Mucosa of descending colon (tissue), 3 donors: Measurements from ENCODE around the gene GPR157. TPM values are rescaled to one million over a fixed set of nuclear protein-coding genes. Genes with fewer than 3 reads are reported as not detected.

Experiments used
- ATAC-seq: fragments of 200-7000 bp; cut with Tn5 transposase; one replicate; pipeline ENCODE4 v1.9.1; 2020; ENCODE audit warnings: mild to moderate bottlenecking, moderate library complexity
- DNase-seq, 3 donors: peaks; one replicate each; pipeline ENCODE4 v3.0.0-alpha.2; 2020
- H3K36me3 ChIP-seq: fragments of 200-600 bp; one replicate; pipeline ENCODE4 v1.8.0; 2021; ENCODE audit warnings: low read depth, mild to moderate bottlenecking
- H3K4me1 ChIP-seq: fragments of 200-600 bp; one replicate; pipeline ENCODE4 v1.8.0; 2021; ENCODE audit warnings: low read depth, mild to moderate bottlenecking
- H3K4me3 ChIP-seq: fragments of 200-600 bp; one replicate; pipeline ENCODE4 v1.8.0; 2021; ENCODE audit warnings: mild to moderate bottlenecking
- H3K9me3 ChIP-seq: fragments of 200-600 bp; one replicate; pipeline ENCODE4 v1.8.0; 2021; ENCODE audit warnings: mild to moderate bottlenecking
- intact Hi-C, 2 donors: fragments of 100-400 bp; cut with DNase I in 1 of 2; cut with micrococcal nuclease in 1 of 2; formaldehyde crosslinking; loops; one replicate each; pipeline versions ENCODE4 v1.11.0 to v1.11.1; 2022; cut with DNase I, micrococcal nuclease
- total RNA-seq, 3 donors: library from RNA; stranded (reverse); fragmentation: NEBNext Ultra II Directional in 2 of 3; extraction: Animal tissue kit (Norgen Biotek cat#: 25700) in 2 of 3; gene quantifications; one replicate each; pipeline versions ENCODE4 v1.2.1 to v1.2.4, GENCODE V29; 2021 to 2023
- TF ChIP-seq, protein P1 (sequence below): fragments of 200-600 bp; IDR thresholded peaks from one replicate; pipeline ENCODE4 v1.8.0; 2022; ENCODE audit warnings: antibody characterized with exemption, mild to moderate bottlenecking
- donor health status: DM: no; HTN: no; CAD: no; lungs with moderate emphysema.
- donor health status: DM: no; HTN: no; CAD: no.
- donor health status: DM: no; HTN: yes; CAD: no.

GPR157 gene
- total RNA-seq, 3 donors from 2014 or later = 7.0 to 8.7 (median 8.1) TPM

DNA sequence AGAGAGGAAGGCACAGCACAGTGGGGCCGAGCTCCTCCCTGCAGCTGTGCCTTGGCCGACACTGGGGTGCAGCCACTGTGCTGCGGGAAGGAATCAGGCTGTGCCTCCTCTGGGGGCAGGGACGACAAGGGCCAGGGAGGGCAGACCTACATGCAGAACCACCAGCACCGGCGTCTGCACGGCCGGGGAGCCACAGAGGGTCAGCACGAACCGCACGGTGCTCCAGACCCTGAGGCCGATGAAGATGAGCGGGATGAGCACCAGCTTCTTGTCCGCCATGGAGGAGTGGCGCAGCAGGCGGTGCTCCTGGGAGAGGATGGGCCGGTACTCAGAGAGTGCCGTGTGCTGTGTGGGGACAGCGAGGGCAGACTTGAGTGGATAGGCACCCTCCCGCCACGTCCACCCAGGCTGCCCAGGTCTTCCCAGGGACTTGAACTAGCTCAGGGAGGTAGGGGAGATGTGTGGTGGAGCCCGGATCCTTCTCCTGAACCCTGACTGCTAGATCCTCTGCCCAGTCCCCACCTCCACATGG lies 23.5 kb downstream of the GPR157 start:
- DNase-seq (peak in 1 of 3 donors; percentile 40), ATAC-seq (no peak)
- TF ChIP-seq, protein P1, sequence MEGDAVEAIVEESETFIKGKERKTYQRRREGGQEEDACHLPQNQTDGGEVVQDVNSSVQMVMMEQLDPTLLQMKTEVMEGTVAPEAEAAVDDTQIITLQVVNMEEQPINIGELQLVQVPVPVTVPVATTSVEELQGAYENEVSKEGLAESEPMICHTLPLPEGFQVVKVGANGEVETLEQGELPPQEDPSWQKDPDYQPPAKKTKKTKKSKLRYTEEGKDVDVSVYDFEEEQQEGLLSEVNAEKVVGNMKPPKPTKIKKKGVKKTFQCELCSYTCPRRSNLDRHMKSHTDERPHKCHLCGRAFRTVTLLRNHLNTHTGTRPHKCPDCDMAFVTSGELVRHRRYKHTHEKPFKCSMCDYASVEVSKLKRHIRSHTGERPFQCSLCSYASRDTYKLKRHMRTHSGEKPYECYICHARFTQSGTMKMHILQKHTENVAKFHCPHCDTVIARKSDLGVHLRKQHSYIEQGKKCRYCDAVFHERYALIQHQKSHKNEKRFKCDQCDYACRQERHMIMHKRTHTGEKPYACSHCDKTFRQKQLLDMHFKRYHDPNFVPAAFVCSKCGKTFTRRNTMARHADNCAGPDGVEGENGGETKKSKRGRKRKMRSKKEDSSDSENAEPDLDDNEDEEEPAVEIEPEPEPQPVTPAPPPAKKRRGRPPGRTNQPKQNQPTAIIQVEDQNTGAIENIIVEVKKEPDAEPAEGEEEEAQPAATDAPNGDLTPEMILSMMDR = no peak
- no peaks in the 10 kb centered on the region for H3K4me1 ChIP-seq
- no peak overlapping the region for H3K4me3 ChIP-seq
- no peaks in the 10 kb centered on the region for H3K36me3 ChIP-seq
- intact Hi-C loops = no loop called here
- no peaks in the 10 kb centered on the region for H3K9me3 ChIP-seq

DNA sequence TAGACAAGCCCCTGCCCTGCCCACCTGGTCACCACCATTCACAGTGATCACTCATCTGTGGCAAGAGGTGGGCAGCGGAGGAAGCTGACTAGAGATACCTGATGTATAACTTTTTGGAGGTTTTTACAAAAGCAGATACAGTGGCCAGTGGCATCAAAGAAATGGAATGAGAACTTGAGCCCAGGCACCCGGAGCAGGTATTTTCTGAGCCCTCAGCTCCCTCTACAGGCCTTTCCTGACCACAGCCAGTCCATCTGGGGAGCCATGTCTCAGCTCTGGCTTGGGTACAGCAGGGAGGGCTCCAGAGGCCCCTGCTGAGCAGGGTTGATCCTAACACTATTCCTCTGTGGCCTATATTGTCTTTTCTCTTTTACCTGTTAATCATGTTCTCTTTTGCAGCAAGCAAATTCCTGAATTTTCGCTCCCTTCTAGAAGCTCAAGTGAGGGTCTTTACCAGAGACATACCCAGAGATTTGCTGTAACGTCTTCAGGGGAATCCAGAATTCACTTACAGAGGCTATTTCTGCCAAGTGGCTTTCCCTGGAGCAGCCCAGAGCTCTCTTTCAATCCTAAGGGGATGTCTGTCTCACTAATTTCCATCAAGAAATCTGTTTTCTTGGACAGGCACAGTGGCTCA lies 27.3 kb downstream of the GPR157 start:
- DNase-seq (peak; percentile 39 to 68 (median 55)), ATAC-seq (peak; percentile 83)
- Histone ChIP-seq H3K36me3 (no peaks in the 10 kb centered on the region), H3K4me1 (no peaks in the 10 kb centered on the region), H3K4me3 (no peak overlapping the region), H3K9me3 (no peaks in the 10 kb centered on the region)
- TF ChIP-seq, protein P1 = peak; percentile 39
- intact Hi-C loops = loop anchor here (5.0 kb wide), 2 partner anchors 89 to 94 kb away; no protein-coding TSS in a partner anchor

DNA sequence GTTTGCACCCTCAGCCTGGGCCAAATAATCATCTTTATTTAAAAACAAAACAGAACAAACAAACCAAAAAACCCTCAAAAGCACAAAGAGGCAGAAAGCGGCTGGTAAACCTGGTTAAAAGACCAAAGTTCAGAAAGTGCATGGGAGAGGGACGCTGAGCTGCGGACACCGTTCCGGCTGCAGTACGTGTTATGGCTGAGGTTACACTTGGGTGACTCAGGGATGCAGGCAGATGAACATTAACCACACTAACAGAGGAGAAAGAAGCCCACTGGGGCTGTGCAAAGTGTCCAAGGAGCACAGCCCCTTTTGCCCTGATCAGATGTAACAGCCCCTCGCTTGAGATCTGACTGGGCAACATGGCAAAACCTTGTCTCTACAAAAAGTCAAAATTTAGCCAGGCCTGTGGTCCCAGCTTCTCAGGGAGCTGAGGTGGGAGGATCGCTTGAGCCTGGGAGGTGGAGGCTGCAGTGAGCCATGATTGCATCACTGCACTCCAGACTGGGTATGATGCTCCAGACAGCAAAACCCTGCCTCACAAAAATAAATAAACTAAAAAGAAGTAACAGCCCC lies 28.3 kb downstream of the GPR157 start:
- ATAC-seq (no peak), DNase-seq (no peak)
- Histone ChIP-seq H3K4me1 (no peaks in the 10 kb centered on the region), H3K36me3 (no peaks in the 10 kb centered on the region), H3K4me3 (no peak overlapping the region), H3K9me3 (no peaks in the 10 kb centered on the region)
- TF ChIP-seq, protein P1 = no peak
- intact Hi-C loops = loop anchor here (5.0 kb wide), 2 partner anchors 88 to 93 kb away; no protein-coding TSS in a partner anchor

DNA sequence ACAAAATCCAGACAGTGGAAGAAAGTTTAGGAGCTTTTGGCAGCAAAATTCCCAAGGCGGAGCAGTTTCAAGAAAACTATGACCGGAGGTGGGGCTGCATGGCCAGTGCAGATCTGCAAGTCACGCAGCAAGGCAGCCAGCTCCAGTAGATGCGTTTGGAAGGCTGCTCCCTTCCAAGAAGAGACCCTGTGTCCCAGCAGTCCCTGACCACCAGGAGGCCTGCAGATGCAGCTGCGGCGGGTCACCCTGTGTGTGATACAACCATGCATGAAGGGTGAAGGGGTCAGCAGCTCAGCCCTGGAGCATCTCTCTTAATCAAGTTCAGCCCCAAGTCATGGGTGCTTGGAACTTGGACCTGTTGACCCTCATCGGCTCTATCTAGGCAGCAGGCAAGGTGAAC lies 29.3 kb downstream of the GPR157 start:
- intact Hi-C loops = loop anchor here in 1 of 2 donors (5.0 kb wide), 1 partner anchor 177 kb away; no protein-coding TSS in a partner anchor
- DNase-seq (peak in 1 of 3 donors; percentile 33), ATAC-seq (no peak)
- TF ChIP-seq, protein P1 = no peak
- Histone ChIP-seq H3K9me3 (no peaks in the 10 kb centered on the region), H3K4me1 (no peaks in the 10 kb centered on the region), H3K4me3 (no peak overlapping the region), H3K36me3 (no peaks in the 10 kb centered on the region)

DNA sequence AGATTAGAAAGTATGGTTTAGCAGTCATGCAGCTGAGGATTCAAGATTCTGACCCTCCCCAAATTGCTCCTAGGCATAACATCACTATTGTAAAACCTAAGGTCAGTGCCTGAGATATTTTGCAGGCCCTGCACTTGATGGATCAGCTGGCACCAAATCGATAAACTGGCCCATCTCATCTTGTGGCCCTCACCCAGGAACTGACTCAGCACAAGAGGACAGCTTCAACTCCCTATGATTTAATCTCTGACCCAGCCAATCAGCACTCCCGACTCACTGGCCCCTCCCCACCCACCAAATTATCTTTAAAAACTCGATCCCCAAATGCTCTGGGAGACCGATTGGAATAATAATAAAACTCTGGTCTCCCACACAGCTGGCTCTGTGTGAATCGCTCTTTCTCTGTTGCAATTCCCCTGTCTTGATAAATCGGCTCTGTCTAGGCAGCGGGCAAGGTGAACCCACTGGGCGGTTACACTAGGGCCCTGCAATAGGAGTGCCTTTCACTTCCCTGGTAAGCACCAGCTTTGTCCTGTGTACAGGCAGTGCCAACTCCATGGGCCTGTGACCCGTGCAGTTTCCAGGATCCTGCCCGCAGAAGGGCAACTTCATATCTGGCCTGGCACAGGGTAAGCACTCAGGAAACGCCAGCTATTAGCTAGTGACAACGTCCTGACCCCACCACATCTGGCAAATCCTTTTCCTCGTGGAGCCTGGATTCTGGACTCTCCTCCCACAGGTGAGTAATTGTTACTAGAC lies 30.8 kb downstream of the GPR157 start:
- DNase-seq = no peak
- TF ChIP-seq, protein P1 = no peak
- no peak for ATAC-seq
- H3K9me3 ChIP-seq = no peaks in the 10 kb centered on the region
- intact Hi-C loops = loop anchor here in 1 of 2 donors (5.0 kb wide), 1 partner anchor 176 kb away; no protein-coding TSS in a partner anchor
- H3K4me1 ChIP-seq = no peaks in the 10 kb centered on the region
- H3K4me3 ChIP-seq = no peak overlapping the region
- H3K36me3 ChIP-seq = no peaks in the 10 kb centered on the region
